HK-2 (cell line): ENCODE data around the gene AR.
"Not testable (repeated sequence)": the region's sequence is repeated elsewhere in the genome, so short reads cannot be mapped to it uniquely, and the experiment has no call there.

ENCODE experiments used
- DNase-seq: peaks from one replicate; pipeline ENCODE4 v3.0.0-alpha.2; 2018; ENCODE audit not compliant: unreplicated experiment

The AR gene

DNA sequence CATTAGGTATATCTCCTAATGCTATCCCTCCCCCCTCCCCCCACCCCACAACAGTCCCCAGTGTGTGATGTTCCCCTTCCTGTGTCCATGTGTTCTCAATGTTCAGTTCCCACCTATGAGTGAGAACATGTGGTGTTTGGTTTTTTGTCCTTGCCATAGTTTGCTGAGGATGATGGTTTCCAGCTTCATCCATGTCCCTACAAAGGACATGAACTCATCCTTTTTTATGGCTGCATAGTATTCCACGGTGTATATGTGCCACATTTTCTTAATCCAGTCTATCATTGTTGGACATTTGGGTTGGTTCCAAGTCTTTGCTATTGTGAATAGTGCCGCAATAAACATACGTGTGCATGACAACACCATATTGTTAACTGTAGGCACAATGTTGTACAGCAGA is 93.5 kb downstream of the AR start:
- not testable (repeated sequence) for DNase-seq

DNA sequence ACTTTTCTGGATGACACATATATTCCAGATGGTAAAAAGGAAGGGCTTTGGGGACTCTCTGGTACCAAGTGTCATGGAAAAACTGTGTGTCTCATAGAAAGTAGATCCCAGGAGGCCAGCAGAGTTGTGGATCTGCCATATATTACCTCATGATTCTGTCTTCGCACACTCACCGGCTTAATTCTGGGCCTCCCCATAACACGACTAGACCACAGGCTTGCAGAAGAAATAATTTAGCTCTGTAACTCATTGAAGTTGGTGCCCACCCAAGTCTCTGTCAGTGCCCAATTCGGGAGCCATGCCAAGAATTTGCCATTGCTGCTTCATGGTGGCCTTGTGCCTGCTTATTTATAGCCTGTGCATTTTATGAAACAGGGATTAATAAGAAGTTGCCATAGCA is 104.5 kb downstream of the AR start:
- DNase-seq = no peak

DNA sequence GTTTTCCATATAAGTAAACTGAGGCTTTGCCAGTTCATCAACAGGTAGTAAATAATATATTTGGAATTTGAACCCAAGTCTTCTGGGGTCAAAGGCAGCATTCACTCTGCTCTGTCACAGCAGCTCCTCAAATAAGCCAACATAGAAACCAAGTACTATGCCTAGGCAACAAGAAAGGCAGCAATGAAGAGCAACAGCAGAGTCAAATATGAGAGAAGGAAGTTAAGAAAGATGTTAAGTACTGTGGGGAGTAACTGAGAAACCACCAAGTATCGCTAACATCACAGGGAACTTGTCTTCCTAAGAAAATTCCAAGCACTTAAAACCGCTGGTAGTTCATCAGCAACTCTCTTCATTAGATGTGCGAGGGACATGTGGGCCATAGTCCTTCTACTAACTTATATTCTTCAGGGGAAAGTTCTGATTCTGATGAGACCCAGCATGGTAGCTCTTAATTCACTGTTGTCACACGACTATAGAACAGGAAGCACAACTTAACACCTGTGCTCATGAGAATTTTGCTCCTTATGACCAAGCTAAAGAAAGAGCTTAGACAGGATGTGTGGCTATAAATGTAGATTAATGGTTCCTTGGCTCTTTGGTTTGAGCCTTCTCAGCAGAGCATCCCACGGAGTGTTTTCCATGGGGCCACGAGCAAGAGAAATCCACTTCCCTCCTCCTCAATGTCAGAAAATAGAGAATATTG is 107.8 kb downstream of the AR start:
- no peak for DNase-seq

DNA sequence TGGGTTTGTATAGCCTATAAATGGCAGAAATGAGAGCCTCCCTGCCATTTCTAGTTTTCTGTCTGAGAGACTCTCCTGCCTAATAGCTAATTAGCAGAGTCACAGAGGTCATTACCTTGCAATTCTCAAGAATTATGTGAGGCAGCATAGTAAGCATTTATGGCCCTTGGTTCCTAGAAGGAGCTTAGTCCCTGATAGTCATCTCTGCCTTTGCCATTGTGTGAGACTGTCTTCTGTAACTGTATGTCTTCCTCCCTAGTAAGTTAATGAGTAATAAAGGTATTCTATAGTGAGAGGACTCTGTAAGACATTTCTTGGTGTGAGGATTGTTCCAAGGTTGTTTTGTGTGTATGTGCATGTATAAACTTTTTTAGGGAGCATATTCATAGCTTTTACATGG is 108.7 kb downstream of the AR start:
- no peak for DNase-seq

DNA sequence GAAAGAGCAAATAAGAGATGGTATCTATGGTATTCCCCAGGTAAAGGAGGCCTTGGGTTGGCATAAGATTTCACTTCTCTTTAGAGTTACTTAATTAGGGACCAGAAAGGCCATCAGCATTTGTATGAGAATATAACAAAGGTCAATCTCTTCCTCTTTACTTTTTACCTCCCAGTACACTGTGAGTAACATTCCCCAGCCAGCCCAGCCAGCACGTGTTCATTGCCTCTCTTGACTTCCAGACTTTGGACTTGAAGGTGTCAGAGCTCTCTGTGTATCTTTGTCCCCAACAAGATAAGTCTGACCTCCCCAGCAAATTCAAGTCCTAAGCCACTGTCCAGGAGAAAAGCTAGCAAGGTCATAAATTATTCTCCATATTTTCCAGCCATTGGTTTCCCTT is 110.5 kb downstream of the AR start:
- DNase-seq = no peak

DNA sequence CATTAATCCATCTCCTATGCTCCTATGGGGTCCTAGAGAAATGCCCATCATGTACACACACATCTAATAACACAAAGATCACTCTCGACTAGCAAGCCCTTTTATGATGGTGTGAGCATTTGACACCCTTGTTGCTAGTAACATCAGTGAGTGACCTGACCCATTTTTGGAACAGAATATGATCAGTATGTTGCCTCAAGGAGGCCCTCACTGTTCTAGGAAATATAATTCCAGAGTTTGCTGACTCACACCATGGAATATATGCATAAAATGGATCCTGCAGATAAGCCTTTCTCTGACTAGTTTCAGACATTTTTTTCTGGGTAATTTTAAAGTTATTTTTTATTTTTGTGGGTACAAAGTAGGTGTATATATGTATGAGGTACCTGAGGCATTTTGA is 121.8 kb downstream of the AR start:
- no peak for DNase-seq

DNA sequence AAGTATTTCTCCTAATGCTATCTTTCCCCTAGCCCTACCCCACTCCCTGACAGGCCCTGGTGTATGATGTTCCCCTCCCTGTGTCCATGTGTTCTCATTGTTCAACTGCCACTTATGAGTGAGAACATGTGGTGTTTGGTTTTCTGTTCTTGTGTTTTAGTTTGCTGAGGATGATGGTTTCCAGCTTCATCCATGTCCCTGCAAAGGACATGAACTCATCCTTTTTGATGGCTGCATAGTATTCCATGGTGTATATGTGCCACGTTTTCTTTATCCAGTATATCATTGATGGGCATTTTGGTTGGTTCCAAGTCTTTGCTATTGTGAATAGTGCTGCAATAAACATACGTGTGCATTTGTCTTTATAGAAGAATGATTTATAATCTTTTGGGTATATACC is 126.9 kb downstream of the AR start:
- DNase-seq = not testable (repeated sequence)

DNA sequence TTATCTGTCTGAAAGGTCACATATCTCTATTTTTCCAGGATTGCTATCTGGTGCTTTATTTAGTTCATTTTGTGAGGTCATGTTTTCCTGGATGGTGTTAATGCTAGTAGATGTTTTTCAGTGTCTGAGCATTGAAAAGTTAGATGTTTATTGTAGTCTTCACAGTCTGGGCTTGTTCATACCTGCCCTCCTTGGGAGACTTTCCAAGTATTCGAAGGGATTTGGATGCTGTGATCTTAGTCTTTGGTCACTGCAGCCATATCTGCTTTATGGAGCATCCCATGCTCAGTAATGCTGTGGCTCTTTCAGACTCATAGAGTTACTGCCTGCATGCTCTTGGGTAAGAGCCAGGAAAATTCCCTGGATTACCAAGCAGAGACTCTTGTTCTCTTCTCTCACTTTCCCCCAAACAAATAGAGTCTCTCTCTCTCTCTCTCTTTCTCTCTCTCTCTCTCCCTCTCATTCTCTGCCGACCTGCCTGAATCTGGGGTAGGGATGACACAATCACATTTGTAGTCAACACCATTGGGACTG is 130.0 kb downstream of the AR start:
- no peak for DNase-seq

DNA sequence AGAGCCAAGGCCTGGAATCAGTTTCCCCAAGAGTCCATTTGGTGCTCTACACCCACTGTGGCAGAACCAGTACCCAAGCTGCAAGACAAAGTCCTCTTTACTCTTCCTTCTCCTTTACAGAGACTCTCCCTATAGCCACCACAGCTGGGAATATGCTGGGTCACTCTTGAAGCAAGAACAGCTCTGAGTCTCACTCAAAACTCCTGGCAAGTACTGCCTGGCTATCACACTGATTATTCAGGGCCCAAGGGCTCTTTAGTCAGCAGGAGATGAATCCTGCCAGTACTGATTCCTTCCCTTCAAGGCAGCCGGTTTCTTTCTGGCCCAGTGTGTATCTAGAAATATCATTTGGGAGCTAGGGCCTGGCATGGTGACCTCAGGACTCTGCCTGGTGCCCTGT is 130.9 kb downstream of the AR start:
- DNase-seq = no peak

DNA sequence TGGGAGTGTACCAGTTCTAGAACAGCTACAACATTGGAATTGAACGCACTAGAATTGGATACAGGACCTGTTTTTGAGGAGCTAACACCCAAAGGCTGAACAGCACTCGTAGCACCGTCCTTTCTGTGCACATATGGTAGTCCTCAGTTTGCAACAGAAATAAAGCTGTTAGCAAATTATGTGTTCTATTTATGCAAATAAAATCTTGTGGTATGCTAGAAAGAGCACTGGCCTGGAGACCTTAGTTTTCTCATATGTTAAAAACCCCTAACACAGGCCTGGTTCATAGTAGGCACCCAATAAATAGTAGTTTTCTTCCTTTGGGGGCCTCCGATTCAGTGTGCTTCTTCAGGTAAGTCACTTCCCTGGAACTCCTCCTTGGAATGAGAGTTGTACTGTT is 140.3 kb downstream of the AR start:
- DNase-seq = no peak

DNA sequence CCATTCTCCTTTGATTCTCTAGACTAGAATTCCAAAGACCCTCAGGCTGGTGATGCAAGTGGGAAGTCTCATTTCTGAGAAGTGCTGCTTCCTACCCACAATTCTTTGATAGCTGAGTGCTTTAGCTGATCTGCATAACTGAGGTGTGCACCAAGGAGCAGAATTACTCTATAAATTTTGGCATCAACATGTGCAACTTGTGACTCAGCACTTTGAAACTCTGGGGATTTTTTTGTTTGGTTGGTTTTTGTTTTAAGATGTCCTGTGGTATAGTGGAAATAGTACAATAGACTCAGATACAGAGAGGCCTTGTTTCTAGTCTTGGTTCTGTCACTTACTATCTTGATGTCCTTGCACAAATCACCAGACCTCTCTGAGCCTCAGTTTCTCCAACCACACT is 148.4 kb downstream of the AR start:
- DNase-seq = no peak

DNA sequence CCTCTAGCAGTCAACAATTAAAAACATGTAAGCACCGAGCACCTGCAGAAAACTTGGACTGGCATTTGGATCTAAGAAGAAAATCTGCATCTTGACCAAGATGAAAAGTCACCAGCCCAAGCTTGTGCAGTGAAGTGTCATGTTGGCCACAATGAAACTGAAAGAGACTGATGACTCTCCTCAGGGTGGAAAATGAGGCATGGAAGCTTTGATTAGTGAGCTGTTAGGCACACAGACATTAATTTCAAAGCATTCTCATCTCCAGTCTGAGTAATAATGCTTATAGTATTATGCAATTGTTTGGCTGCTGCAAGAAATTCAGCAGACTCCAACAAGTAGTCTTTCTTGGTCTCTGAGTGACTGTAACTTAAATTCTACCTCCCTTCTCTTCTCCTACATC is 150.1 kb downstream of the AR start:
- DNase-seq = no peak

DNA sequence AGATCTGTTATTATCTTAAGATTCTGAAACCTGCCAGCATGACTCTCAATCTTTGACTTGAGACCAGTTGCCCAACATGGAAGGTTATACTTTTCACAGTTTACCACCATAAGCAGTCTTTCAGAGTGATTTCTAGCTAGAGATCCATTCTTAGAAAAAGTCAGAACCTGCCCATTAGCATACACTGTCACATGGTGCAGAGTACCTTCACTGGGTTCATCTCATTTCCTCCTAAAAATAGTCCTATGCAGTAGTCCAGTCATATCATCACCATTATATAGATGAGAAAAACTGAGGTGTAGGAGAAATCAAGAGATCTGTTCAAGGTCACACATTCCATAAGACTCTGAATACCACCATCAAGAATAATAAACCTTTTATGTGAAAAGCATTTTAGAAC is 153.6 kb downstream of the AR start:
- no peak for DNase-seq

DNA sequence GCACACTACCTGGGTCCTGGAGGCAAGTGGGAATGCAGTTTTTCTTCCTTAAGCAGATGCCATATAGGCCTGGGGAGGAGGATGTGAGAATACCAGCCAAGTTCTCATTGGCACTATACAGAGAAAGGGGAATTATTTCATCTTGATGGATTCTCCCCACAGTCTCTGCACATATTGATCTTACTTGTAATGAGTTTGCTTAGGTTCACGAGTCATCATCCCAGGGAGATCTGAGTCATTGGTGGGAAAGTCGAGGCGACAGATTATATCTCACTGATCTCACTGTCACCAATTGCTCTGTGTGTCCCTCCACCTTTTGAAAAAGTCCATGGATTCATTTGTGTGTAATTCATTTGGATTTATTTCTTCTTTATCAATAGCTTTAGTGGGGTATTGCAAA is 156.8 kb downstream of the AR start:
- no peak for DNase-seq

DNA sequence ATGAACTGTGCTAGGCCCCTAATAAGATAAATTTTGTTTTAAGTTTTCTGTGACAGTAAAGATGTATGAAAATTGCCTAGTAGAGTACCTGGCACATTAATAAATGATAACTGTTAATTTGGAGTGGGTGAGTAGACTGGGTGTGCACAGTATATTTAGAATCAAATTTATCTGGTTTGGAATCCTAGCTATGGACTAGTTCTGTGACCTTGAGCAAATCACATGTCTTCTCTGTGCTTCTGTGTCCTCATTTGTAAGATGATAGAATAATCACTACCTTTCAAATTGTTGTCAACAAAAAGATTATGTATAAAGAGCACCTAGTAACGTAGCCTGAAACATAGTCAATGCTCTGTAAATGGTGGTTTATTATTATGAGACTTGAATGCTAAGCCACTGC is 170.2 kb downstream of the AR start:
- DNase-seq = no peak

DNA sequence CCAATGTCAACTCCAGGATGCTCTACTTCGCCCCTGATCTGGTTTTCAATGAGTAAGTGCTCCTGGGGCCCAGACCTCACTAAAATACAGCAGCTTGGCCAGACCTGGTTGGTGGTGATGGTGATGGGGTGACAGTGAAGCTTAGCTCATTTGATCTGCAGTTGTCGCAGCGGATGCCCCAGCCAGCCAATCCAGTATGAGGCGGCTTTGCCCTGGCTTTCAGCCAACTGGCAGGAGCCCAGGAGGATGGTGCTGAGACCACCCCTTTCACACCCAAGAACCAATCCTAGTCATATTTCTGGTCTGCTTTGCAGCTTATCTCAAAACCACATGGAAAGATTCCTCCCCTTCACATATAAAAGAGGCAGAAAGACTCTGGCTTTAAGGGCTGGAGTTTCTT is 173.8 kb downstream of the AR start:
- DNase-seq = no peak

DNA sequence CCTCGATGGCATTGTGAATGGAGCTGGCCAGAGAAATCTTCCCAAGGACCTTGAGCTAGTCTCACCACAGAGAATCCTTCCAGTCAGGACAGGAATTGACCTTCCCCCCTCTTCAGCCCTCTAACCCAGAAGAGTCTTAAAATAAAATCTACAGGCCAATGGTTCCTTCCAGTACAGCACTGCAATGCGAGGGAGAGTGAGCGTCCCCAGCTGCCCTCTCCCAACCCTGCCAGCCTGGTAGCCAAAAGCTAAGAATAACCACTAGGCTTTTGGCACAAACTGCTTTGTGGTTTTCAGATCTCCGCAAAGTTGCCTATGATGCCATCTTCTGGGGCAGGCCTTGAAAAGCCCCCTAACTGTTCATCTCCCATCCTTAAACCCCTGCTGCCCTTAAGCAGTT is 175.1 kb downstream of the AR start:
- no peak for DNase-seq

DNA sequence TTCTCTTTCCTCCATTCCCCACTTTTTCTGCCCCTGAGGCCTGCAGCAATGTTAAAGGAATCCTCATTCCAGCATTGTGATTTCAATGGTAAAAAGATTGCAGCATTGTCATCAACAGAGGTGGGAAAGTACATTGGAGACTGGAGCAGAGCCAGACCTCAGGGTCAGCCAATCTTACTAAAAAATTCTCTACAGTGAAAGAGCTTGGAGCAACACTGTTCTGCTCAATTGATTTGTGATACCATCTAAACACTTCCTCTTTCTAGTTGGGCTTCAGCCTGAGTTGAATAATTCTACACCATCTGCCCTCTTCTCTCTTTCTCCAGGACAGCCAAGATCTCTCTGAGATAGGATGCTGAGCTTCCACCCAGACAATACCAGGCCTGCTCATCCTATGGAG is 176.5 kb downstream of the AR start:
- DNase-seq = no peak

DNA sequence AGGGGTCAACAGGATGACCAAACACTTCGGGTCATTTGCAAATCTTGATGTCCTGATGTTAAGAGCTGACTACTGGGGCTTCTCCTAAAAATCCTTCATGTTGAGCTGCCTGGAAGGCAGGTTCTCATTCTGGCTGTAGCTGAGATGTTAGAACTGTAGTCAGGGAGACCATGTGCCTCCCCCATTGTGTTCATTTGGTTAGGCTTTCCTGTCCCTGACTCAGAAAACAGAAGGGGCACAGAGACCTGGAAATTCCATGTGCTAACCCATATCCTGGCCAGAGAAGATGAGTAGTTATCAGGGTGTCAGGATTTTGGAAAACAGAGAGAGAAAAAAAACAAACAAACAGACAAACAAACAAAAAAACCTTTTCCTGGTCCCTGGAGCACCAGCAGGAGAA is 177.5 kb downstream of the AR start:
- no peak for DNase-seq

DNA sequence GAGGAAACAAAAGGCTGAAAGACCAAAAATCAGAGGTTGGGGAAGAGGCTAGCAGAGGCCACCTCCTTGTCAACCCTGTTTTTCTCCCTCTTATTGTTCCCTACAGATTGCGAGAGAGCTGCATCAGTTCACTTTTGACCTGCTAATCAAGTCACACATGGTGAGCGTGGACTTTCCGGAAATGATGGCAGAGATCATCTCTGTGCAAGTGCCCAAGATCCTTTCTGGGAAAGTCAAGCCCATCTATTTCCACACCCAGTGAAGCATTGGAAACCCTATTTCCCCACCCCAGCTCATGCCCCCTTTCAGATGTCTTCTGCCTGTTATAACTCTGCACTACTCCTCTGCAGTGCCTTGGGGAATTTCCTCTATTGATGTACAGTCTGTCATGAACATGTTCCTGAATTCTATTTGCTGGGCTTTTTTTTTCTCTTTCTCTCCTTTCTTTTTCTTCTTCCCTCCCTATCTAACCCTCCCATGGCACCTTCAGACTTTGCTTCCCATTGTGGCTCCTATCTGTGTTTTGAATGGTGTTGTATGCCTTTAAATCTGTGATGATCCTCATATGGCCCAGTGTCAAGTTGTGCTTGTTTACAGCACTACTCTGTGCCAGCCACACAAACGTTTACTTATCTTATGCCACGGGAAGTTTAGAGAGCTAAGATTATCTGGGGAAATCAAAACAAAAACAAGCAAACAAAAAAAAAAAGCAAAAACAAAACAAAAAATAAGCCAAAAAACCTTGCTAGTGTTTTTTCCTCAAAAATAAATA is 179.9 kb downstream of the AR start:
- DNase-seq = no peak

DNA sequence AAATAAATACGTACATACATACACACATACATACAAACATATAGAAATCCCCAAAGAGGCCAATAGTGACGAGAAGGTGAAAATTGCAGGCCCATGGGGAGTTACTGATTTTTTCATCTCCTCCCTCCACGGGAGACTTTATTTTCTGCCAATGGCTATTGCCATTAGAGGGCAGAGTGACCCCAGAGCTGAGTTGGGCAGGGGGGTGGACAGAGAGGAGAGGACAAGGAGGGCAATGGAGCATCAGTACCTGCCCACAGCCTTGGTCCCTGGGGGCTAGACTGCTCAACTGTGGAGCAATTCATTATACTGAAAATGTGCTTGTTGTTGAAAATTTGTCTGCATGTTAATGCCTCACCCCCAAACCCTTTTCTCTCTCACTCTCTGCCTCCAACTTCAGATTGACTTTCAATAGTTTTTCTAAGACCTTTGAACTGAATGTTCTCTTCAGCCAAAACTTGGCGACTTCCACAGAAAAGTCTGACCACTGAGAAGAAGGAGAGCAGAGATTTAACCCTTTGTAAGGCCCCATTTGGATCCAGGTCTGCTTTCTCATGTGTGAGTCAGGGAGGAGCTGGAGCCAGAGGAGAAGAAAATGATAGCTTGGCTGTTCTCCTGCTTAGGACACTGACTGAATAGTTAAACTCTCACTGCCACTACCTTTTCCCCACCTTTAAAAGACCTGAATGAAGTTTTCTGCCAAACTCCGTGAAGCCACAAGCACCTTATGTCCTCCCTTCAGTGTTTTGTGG is 180.7 kb downstream of the AR start:
- DNase-seq = no peak

DNA sequence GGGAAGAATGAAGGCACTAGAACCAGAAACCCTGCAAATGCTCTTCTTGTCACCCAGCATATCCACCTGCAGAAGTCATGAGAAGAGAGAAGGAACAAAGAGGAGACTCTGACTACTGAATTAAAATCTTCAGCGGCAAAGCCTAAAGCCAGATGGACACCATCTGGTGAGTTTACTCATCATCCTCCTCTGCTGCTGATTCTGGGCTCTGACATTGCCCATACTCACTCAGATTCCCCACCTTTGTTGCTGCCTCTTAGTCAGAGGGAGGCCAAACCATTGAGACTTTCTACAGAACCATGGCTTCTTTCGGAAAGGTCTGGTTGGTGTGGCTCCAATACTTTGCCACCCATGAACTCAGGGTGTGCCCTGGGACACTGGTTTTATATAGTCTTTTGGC is 181.7 kb downstream of the AR start:
- DNase-seq = no peak

DNA sequence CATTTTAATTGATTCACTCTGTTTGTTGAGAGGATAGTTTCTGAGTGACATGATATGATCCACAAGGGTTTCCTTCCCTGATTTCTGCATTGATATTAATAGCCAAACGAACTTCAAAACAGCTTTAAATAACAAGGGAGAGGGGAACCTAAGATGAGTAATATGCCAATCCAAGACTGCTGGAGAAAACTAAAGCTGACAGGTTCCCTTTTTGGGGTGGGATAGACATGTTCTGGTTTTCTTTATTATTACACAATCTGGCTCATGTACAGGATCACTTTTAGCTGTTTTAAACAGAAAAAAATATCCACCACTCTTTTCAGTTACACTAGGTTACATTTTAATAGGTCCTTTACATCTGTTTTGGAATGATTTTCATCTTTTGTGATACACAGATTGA is 182.2 kb downstream of the AR start:
- no peak for DNase-seq
